Prostate gland (tissue), 2 donors: ENCODE measurements around the gene EID2B.

Experiments
- CTCF ChIP-seq, 4 experiments: fragments of 200-600 bp in 2 of 4; fragments of 450-650 bp in 2 of 4; sonication (generic) in 2 of 4; IDR thresholded peaks; 1 replicate in 3 of 4; 2 replicates in 1 of 4; pipeline ENCODE4 v1.5.1; 2016 to 2019; ENCODE audit warnings: antibody characterized with exemption in 4 of 4, mild to moderate bottlenecking in 2 of 4, moderate library complexity in 2 of 4
- POLR2AphosphoS5 ChIP-seq: sonication (generic); formaldehyde crosslinking; IDR thresholded peaks from one replicate; pipeline ENCODE4 v1.6.1; 2017; ENCODE audit warnings: antibody characterized with exemption

- TF ChIP-seq CTCF (IDR thresholded peaks at IDR 0.05): no peak
- no peak for TF ChIP-seq POLR2AphosphoS5
These were observed 38.0 kb downstream of the EID2B start for GRCh38 chr19:39494661-39495060.
